ENCODE measurements around the gene TRAPPC3L.

The TRAPPC3L gene

DNA sequence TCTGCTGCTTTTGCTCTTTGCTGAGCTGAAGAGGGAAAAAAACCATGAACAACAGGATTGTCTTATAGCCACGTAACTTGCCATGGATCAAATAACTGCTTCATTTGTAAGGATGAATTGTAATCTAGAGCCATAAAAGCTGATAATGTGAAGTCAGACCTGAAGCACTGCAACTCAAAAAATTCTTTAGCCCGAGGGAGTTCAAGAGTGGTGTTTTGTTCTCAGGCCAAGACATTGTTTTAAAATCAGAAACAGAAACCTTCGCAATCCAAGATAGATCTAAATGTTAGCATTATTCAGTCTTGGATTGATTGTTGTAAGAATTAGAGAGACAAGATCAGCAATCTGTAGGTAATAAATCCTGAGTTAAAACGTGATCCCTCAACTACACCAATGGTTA, at the start of gene TRAPPC3L:
Gene TRAPPC3L (minus strand): TSS at position 34 of the 400 bp plus-strand sequence. CDS start 170 bp downstream, outside the sequence.
- TF ChIP-seq CTCF (IDR thresholded peaks at IDR 0.05; ENCODE audit: low read depth, low read length, missing control alignments): no peak
- no peak within 1 kb of the TSS for H3K4me3 ChIP-seq (replicated peaks; ENCODE audit: low read depth, low read length)
- DNase-seq (ENCODE audit: extremely low read depth, low read depth): no peak

DNA sequence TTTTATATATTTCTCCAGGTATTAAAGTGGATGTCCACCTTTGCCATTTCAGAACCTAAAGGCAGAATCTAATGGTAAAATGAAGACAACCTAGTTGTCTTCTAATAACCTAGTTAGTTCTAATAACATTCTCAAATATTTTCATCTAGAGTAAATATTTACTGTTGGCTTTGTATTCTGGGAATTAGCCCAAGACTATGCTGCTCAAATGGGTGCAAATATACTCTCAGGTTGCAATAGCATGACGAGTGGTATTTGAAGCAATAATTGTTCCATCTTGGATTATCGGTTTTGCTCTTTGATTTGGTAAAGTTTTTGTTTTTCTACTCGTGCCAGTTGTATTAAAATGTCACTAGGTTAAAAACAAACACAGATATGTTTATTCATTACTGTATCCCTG, 49.8 kb upstream of the TRAPPC3L start:
- H3K4me3 ChIP-seq (replicated peaks; ENCODE audit: low read depth, low read length): no peak overlapping the region
- TF ChIP-seq CTCF (IDR thresholded peaks at IDR 0.05; ENCODE audit: low read depth, low read length, missing control alignments): no peak
- DNase-seq (ENCODE audit: extremely low read depth, low read depth): no peak

- H3K4me3 ChIP-seq (replicated peaks; ENCODE audit: low read depth, low read length): no peak overlapping the region
- DNase-seq (ENCODE audit: extremely low read depth, low read depth): no peak
- no peak for TF ChIP-seq CTCF (IDR thresholded peaks at IDR 0.05; ENCODE audit: low read depth, low read length, missing control alignments)
Measured at GRCh38 chr6:116586738-116587137, 41.3 kb upstream of the TRAPPC3L start.

DNA sequence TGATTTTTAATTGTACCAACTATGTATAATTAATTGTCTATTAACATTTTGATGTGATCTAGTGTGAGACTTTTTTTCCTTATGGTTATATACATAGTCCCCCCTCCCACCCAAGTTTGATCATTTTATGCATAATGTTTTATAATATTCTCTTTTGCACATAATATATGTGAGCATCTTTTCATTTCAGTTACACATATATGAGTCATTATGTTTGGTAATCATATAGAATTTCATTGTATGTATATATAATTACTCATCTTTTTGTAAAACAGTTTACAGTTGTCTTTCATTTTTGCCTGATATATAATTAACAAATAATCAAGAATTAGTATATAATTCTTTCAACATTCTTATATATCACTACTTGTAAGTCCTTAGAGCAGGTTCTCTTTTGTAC, 40.8 kb upstream of the TRAPPC3L start:
- no peak overlapping the region for H3K4me3 ChIP-seq (replicated peaks; ENCODE audit: low read depth, low read length)
- TF ChIP-seq CTCF (IDR thresholded peaks at IDR 0.05; ENCODE audit: low read depth, low read length, missing control alignments): no peak
- no peak for DNase-seq (ENCODE audit: extremely low read depth, low read depth)

DNA sequence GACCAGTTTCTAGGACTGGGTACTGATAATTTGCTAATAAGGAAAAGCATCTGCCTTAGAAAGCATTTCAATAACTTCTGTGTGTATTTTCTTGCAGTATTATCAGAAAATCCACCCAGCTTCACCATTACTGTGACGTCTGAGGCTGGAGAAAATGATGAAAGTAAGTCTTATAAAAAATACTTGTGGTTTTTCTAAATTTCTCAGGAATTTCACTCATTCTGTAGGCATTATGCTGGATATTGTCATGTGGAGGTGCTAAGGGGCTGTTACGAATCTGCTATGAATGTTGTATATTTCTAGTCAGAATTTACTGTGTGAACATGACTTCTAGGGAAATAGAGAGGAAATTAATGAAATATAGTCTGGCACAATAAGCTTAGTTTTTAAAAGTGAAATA, 34.7 kb upstream of the TRAPPC3L start:
- TF ChIP-seq CTCF (IDR thresholded peaks at IDR 0.05; ENCODE audit: low read depth, low read length, missing control alignments): no peak
- no peak overlapping the region for H3K4me3 ChIP-seq (replicated peaks; ENCODE audit: low read depth, low read length)
- no peak for DNase-seq (ENCODE audit: extremely low read depth, low read depth)

DNA sequence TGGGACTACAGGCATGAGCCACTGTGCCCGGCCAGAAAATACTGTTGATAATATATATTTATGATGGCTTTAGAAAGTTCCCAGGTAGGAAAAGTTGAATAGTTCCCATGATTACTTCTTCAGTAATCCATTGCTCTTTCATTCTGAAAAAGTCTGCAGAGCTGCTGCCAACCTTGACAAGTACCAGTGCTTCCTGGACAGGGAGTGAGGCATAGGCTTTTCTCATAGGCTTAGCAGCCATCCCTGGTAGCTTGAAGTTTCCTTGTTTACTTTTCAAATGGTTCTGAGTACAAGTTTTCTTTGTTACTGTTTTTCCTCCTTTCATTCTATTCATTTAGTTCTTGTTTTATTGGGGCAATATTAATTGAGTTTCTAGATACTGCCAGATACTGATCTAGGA, 33.7 kb upstream of the TRAPPC3L start:
- no peak for DNase-seq (ENCODE audit: extremely low read depth, low read depth)
- no peak for TF ChIP-seq CTCF (IDR thresholded peaks at IDR 0.05; ENCODE audit: low read depth, low read length, missing control alignments)
- H3K4me3 ChIP-seq (replicated peaks; ENCODE audit: low read depth, low read length): no peak overlapping the region

- no peak overlapping the region for H3K4me3 ChIP-seq (replicated peaks; ENCODE audit: low read depth, low read length)
- no peak for TF ChIP-seq CTCF (IDR thresholded peaks at IDR 0.05; ENCODE audit: low read depth, low read length, missing control alignments)
- DNase-seq (ENCODE audit: extremely low read depth, low read depth): no peak
Measured at GRCh38 chr6:116578335-116578734, 32.9 kb upstream of the TRAPPC3L start.
